HG03442 (cell line): ENCODE data around the gene JAK1.
"Not testable (repeated sequence)": the region's sequence is repeated elsewhere in the genome, so short reads cannot be mapped to it uniquely, and the experiment has no call there.

Experiments
- ATAC-seq: cut with Tn5 transposase; IDR thresholded peaks from one replicate; pipeline ENCODE4 v1.9.1; 2021; ENCODE audit warnings: mild to moderate bottlenecking, moderate library complexity; ENCODE audit not compliant: unreplicated experiment

The JAK1 gene

GRCh38 chr1:64950284-64950809 lies 16.0 kb downstream of the JAK1 start:
- ATAC-seq = no peak

- no peak for ATAC-seq
Observed at GRCh38 chr1:64948905-64949833, 17.2 kb downstream of the JAK1 start.

DNA sequence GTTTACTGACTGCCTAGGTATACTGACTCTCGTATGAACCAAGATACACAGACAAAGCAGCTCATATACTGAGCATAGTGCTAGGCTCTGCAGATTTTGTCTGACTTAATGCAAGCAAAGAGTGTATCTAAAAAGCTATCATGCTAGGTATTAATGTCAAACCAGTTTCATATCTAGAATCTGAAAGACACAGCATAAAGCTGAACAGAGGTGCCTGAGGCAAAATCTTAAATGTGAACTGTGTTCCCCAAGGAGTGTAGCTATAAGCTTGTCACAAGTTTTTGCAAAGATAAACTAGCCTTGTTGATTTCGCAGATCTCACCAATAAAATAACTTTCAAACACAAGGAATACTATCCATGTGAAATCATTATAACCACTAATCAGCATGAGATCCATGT lies 18.1 kb downstream of the JAK1 start:
- no peak for ATAC-seq

GRCh38 chr1:64946916-64947315 lies 19.4 kb downstream of the JAK1 start:
- no peak for ATAC-seq

GRCh38 chr1:64944913-64945312 lies 21.4 kb downstream of the JAK1 start:
- ATAC-seq = no peak

DNA sequence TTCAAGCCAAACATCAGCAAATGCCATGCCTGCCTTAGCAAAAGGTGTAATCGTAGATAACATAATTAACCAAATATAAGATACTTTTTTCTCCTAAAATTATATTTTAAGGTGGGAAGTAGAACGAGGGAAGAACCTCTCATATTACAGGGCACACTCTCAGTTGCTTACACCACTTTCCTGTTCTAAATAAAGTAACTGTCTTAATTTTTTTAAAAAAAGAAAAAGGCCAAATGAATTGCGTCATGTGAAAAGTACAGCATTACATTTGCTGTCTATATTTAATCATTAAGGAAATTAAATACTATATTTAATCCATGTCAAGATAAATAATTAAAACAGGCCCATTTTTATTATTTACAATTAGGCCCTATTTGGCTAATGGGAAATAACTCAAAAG lies 23.7 kb downstream of the JAK1 start:
- no peak for ATAC-seq

DNA sequence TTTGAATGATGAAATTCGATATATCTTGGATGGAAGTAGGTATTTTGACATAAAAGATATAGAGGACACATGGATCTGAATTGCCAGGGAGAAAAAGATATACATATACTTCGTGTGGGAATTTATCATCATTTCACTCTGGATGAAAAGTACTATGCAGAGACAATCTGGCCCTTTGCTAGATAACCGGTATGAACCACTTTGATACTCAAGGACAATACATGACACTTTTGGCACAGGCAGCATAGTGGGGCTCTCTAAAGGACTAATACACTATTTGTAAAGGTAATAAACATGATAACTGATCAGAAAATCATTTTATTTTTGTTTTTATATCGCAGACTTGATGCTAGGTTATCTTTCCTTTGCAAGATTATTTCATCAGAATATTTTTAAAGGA lies 24.2 kb downstream of the JAK1 start:
- ATAC-seq = no peak

- no peak for ATAC-seq
Observed at GRCh38 chr1:64941461-64942117, 24.8 kb downstream of the JAK1 start.

DNA sequence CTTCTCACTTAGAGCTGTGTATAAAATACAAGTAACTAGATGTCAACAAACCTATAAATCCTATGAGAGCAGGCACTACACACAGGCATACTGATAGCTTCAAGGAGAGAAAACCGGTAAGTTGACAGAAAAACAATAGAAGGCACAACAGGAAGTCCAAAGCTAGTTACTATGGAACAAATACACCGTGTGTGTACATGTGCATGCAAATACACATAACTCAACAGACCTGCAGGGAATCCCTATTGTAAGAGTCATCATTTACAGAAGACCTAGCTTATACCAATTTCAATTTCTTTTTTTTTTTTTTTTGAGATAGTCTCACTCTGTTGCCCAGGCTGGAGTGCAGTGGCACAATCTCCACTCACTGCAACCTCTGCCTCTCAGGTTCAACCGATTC lies 26.3 kb downstream of the JAK1 start:
- no peak for ATAC-seq

DNA sequence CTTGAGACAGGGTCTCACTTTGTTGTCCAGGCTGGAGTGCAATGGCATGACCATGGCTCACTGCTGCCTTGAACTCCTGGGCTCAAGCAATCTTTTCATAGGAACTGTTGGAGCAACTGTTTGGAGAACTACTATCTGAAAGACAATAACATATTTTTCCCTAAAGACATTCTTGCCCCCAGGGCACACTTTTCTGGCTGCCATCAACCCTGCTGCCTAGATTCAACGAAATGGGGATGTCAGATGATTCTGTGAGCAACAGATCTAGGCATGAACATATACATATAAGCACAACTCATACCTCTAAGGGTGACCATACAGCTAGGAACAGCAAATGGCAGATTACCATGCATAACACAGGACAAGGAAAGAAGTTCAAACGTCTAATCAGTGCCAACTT lies 27.4 kb downstream of the JAK1 start:
- ATAC-seq = no peak

DNA sequence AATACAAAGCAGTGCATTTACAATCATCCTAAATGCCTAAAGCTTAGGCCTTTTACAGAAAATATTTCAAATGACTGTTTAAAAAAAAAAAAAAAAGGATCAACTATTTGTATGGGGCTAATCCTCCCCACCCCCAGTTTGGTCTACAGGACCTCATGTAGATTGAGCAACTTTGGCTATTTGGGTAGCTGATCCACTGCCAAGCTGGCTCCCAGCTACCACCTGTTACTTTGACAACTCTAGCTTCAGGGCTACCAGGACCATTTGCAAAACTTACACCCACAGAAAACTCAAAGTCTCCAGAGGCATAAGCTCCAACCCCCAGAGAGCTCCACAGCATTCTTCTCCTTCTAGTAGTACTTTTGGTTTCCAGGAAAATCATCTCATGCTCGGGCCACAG lies 29.4 kb downstream of the JAK1 start:
- ATAC-seq = no peak

DNA sequence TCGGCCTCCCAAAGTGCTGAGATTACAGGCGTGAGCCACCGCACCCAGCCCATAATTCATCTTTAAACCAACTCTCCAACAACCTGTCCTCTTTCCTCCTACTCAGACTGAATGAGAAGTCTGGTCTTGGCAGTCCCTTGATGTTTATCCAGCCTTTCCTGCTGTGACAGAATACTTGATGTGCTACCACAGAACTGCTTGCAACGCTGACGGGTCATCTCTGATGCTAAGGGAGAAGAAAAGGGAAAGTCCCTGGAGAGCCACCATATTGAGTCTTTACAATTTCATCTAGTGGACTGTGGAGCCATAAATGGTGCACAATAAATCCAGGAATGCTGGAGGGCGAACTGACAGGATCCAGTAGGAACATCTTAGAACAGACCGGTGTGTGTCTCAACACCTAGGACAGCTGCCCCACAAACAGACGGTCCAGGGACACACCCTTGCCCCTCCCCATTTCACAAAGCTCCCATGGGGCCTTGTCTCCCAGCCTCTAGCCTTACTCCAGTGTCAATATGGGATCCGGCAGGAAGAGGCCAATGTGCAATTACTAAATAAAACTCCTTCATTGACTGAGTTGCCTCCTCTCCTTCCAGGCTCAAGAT lies 30.7 kb downstream of the JAK1 start:
- no peak for ATAC-seq

GRCh38 chr1:64934878-64935275 lies 31.5 kb downstream of the JAK1 start:
- no peak for ATAC-seq

- ATAC-seq = no peak
Observed at GRCh38 chr1:64934115-64934877, 32.1 kb downstream of the JAK1 start.

DNA sequence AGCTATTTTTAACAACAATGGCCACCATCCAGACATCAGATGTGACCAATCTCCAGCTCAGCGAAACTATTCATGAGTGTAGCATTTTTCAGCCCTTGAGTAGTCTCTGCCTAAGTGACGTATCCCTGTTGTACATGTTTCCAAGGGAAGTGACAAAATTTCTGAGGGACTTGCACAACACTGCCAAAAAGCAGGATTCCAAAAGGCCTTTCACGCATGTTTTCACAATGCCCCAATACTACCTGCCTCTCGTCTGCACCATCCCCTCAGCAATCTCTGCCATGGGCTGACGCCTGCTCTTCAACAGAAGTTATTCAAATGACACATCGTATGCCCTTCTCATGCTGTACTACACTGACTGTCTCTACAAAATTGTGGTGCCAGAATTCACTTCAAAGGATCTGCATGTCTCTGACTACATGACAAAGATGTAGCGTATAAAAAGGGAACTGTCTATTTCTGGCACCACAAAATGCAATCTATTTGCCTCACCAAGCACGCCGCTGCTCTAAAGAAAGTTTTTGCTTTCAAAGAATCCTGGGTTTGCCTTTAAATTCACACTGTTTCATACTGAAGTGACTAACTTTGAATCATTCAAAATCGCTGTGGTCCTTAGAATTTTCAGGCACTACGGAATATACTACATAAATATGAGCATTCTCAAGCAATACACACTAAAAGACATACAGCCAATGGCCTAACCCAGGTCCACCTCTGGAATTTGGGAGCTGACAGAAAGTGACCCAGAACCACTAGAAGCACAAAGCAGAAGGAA lies 32.9 kb downstream of the JAK1 start:
- peak; percentile 47 for ATAC-seq

GRCh38 chr1:64932962-64933295 lies 33.4 kb downstream of the JAK1 start:
- no peak for ATAC-seq

DNA sequence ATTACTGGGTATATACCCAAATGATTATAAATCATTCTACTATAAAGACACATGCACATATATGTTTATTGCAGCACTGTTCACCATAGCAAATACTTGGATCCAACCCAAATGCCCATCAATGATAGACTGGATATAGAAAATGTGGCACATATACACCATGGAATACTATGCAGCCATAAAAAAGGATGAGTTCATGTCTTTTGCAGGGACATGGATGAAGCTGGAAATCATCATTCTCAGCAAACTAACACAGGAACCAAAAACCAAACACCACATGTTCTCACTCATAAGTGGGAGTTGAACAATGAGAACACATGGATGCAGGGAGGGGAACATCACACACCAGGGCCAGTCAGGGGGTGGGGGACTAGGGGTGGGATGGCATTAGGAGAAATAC lies 35.7 kb downstream of the JAK1 start:
- ATAC-seq = not testable (repeated sequence)

GRCh38 chr1:64929221-64929620 lies 37.1 kb downstream of the JAK1 start:
- no peak for ATAC-seq

DNA sequence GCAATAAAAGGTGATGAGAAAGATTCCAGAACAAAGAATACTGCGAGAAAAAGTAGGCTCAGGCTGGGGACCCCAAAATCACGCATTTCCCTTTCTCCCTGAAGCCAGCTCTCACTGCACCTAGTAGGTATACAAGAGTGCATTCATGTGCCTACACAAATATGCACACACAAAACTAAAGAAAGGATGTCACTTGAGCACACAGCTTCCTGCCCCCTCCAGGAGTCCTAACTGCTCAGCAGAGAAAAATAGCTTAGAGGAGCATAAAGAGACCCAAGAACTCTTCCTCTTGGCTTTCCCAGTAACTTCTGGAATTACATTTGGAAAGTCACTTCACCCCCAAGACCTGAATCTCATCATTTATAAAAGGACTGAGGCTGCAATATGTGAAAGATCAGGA lies 38.0 kb downstream of the JAK1 start:
- no peak for ATAC-seq

DNA sequence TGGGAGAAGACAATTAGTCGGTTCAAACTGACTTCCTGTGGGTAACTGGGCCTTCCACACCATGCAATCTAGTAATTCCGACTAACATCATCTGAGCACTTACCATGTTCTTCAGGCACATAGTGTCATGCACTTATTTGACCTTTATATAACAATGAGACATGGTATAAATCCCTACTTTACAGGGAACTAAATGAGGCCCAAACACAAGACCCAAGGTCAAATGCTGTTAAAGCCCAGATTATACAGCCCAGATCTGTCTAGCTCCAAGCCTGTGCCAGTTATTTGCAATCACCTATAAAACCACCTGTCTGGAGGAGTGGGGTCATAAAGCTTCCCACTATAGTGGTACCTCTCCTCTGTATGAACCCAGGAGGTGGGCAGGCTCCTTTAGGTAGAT lies 40.8 kb downstream of the JAK1 start:
- no peak for ATAC-seq
